ENCODE data around the gene BPIFB1.

DNA sequence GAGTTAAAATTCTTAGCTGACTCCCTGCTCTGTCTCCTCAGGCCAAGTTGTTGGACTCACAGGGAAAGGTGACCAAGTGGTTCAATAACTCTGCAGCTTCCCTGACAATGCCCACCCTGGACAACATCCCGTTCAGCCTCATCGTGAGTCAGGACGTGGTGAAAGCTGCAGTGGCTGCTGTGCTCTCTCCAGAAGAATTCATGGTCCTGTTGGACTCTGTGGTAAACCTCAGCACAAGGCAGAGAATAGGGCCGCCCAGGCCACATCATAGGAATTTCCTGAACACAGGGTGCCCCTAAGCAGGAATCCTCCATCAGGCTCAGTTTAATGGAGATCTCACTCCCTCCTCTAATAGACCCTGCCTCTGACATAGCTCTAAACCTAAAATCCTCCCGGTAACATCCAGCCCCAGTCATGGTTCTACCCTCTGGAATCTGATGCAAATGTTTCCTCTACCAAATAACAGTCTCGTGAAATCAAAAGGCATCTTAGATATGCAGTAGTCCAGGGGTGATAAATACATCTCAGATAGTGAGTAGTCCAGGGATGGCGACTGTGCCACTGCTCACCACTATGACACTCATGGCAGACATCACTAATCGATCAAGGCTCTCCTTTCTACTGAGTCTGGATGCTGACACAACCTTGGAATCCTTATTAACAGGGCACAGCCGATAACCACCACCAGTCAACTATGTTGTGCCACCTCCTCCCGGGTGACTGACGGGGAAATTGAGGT is 18.3 kb downstream of the BPIFB1 start:
- no peak for TF ChIP-seq POLR2A (IDR thresholded peaks at IDR 0.05)
- TF ChIP-seq, protein P1, sequence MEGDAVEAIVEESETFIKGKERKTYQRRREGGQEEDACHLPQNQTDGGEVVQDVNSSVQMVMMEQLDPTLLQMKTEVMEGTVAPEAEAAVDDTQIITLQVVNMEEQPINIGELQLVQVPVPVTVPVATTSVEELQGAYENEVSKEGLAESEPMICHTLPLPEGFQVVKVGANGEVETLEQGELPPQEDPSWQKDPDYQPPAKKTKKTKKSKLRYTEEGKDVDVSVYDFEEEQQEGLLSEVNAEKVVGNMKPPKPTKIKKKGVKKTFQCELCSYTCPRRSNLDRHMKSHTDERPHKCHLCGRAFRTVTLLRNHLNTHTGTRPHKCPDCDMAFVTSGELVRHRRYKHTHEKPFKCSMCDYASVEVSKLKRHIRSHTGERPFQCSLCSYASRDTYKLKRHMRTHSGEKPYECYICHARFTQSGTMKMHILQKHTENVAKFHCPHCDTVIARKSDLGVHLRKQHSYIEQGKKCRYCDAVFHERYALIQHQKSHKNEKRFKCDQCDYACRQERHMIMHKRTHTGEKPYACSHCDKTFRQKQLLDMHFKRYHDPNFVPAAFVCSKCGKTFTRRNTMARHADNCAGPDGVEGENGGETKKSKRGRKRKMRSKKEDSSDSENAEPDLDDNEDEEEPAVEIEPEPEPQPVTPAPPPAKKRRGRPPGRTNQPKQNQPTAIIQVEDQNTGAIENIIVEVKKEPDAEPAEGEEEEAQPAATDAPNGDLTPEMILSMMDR (IDR thresholded peaks at IDR 0.05) = no peak
